GM12872 (cell line): ENCODE data around the gene MVB12B.

Experiments used
- TF ChIP-seq, protein P1 (sequence below): IDR thresholded peaks from 3 replicates; pipeline ENCODE4 v1.5.1; 2011; ENCODE audit warnings: low read depth, mild to moderate bottlenecking, low read length, moderate library complexity; ENCODE audit not compliant: insufficient read depth

MVB12B gene

DNA sequence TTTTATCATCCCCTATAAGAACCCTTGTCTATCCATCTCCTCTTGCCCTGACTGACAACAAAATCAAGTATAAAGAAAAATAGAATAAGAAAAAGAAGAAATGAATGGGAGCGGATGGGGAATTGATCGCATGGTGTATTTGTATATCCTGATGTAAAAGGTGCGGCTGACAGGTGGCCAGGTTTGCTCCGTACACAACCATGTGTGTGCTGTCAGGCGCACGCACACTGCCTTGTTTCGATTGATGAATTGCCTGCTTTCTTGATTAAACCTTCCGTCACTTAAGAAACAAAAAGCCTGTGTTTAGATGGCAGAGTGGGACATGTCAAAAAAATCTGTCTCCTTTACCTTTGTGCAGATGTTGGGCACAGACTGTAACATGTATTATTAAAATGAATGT lies 102.6 kb downstream of the MVB12B start:
- TF ChIP-seq, protein P1, sequence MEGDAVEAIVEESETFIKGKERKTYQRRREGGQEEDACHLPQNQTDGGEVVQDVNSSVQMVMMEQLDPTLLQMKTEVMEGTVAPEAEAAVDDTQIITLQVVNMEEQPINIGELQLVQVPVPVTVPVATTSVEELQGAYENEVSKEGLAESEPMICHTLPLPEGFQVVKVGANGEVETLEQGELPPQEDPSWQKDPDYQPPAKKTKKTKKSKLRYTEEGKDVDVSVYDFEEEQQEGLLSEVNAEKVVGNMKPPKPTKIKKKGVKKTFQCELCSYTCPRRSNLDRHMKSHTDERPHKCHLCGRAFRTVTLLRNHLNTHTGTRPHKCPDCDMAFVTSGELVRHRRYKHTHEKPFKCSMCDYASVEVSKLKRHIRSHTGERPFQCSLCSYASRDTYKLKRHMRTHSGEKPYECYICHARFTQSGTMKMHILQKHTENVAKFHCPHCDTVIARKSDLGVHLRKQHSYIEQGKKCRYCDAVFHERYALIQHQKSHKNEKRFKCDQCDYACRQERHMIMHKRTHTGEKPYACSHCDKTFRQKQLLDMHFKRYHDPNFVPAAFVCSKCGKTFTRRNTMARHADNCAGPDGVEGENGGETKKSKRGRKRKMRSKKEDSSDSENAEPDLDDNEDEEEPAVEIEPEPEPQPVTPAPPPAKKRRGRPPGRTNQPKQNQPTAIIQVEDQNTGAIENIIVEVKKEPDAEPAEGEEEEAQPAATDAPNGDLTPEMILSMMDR, result no peak

- TF ChIP-seq, protein P1, result no peak
Measured at GRCh38 chr9:126430124-126430523, 103.5 kb downstream of the MVB12B start.

DNA sequence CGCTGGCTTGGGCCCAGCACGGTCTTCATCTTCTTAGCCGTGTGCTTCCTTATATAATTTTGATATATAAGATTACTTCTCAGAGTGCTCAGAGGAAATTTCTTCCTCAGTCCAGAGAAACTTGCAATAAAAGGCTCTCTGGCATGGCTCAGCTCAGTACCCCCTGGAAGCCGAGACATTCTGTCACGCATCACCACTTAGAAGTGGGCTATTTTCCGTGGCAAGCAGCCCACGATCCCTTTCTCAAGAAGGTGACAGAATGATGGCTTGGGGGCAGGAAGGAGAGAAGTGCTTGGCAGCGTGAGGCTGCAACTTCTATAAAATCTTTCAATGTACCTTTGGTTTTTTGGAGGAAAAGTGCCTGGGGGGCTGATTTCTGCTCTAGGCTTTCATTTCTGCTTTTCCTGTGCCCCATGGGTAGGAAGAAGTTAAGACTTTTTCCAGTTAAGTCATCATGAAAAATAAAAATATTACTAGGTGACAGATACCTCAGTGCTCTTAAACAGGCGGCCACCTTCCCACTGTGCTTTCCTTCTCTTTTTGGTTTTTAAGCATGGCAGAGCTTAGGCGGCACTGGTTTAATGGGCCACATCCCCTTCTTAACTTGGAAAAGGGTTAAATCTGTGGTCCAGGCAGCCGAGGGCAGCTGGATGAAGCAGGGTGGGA lies 104.6 kb downstream of the MVB12B start:
- TF ChIP-seq, protein P1, result no peak

DNA sequence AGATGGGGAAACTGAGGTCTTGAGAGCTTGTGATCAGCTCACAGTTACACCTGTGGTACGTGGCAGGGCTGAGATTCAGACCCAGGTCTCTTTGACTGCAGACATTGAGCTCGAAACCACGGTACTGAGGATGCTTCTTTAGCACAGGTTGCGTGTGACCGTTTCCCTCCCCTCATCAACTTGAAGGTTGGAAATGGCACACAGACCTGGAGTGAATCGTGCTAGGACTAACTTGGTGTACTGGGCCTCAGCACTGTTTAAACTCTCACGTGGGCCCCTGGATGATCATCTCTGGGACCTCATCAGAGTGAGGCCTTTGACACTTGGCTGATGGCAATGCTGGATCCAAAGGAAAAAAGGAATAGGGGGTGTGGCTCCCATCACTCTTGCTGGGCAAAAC lies 106.0 kb downstream of the MVB12B start:
- TF ChIP-seq, protein P1, result no peak

DNA sequence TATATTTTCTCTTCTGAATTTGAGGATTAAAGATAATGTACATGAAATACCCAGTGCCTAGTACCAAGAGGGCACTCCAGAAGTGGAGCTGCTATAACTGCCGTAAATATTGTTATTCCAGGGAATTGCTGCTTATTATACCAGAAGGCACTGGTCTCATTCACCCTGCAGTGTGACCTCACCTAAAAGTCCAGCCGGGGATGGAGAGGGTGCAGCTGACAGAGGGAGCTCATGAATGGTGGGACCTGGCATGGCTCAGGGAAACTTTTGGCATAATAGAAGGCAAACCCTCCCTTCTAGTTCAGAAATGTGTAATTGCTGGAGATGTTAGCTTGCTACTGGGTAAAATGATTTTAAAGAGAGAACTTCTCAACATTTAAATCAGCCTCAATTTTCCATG lies 108.5 kb downstream of the MVB12B start:
- TF ChIP-seq, protein P1, result no peak

DNA sequence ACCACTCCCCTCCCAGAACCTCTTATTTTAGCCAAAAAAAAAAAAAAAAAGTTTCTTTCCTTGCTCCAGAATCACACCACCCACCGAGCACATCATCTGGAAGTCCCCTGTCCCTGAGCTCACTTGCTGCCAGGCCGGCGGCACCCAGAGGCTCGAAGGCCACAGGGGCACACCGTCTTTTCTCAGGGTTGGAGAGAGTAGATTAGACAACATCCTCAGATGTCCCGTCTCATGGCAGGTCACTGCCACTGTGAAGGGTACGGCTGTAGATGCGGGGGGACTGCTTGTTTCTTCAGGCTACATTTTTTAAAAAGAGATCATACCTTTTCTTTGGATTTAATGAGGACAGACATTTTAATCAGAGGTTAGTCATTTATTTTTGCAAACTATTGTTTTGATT lies 109.0 kb downstream of the MVB12B start:
- TF ChIP-seq, protein P1, result no peak

GRCh38 chr9:126436545-126437267 lies 110.1 kb downstream of the MVB12B start:
- TF ChIP-seq, protein P1, result no peak
